ENCODE data around the gene OSBPL5.

GRCh38 chr11:3190600-3190999 lies 25.5 kb upstream of the OSBPL5 start:
- TF ChIP-seq CTCF (conservative IDR thresholded peaks at IDR 0.05 in 1 of 2, IDR thresholded peaks at IDR 0.05 in 1 of 2; ENCODE audit: low read depth in 1 of 2, low read length in 2 of 2): no peak
- TF ChIP-seq EZH2 (IDR thresholded peaks at IDR 0.05; ENCODE audit: low read length, missing control alignments): no peak
